HCT116 (cell line): ENCODE measurements around the gene FADD. TPM values are rescaled to one million over a fixed set of nuclear protein-coding genes. Genes with fewer than 3 reads are reported as not detected.

ENCODE experiments used
- ATAC-seq: fragments of 200-7000 bp; cut with Tn5 transposase; 2 replicates; pipeline ENCODE4 v1.9.1; 2020; ENCODE audit warnings: mild to moderate bottlenecking, moderate library complexity
- BruUV-seq: library from RNA; stranded (reverse); fragments of 400-500 nt; replicated peaks from 2 replicates; lab custom pipeline; 2021; lab: Mats Ljungman, UMichigan
- CTCF ChIA-PET: fragments of 300-600 bp; sonication (Branson Sonifier 250); formaldehyde crosslinking; loops from one replicate; lab custom pipeline; 2021; ENCODE audit warnings: antibody characterized with exemption; lab: Charles Lee
- POLR2A ChIA-PET: fragments of 300-600, 350-600 bp; sonication (Branson Sonifier 250); formaldehyde crosslinking; loops from one replicate; lab custom pipeline; 2021; ENCODE audit warnings: antibody characterized with exemption; lab: Charles Lee
- RAD21 ChIA-PET, 2 experiments: fragments of 300-600 bp; sonication (Branson Sonifier 250); formaldehyde crosslinking; loops; one replicate each; lab custom pipeline; 2023; ENCODE audit warnings: low total read pairs in 2 of 2; ENCODE audit not compliant: uncharacterized antibody in 2 of 2, unreplicated experiment in 2 of 2, low non-redundant PET in 1 of 2; lab: Charles Lee
- DNase-seq: peaks from one replicate; pipeline ENCODE4 v3.0.0-alpha.2; 2010; ENCODE audit warnings: low read depth, low spot score
- H2AFZ ChIP-seq: fragments of 200-600 bp; shearing (Covaris generic), sonication (generic); 2 replicates; pipeline ENCODE4 v1.6.1; 2017; ENCODE audit warnings: low read depth, mixed run types, mixed read lengths, antibody characterized with exemption, low read length; ENCODE audit not compliant: poor library complexity, severe bottlenecking
- H3K27ac ChIP-seq: 2 replicates; pipeline ENCODE4 v1.5.1; 2012; ENCODE audit warnings: low read depth, low read length
- H3K27me3 ChIP-seq: fragments of 200-600 bp; sonication (generic); 2 replicates; pipeline ENCODE4 v1.6.1; 2016; ENCODE audit warnings: mixed run types, low read length, mixed read lengths; ENCODE audit not compliant: insufficient read depth
- H3K36me3 ChIP-seq, 2 experiments: fragments of 200-500 bp in 1 of 2; fragments of 200-600 bp in 1 of 2; sonication (Bioruptor generic) in 1 of 2; sonication (generic) in 1 of 2; 2 replicates each; pipeline versions ENCODE4 v1.5.1 to v1.6.1; 2014 to 2016; ENCODE audit warnings: low read length in 2 of 2, inconsistent platforms in 1 of 2, mixed read lengths in 1 of 2, mixed run types in 1 of 2; ENCODE audit not compliant: insufficient read depth in 2 of 2, control insufficient read depth in 1 of 2
- H3K4me1 ChIP-seq, 2 experiments: fragments of 200-600 bp in 1 of 2; sonication (generic) in 1 of 2; 2 replicates each; pipeline versions ENCODE4 v1.5.1 to v1.6.1; 2012 to 2017; ENCODE audit warnings: low read length in 2 of 2, inconsistent platforms in 1 of 2, mild to moderate bottlenecking in 1 of 2, mixed read lengths in 1 of 2, mixed run types in 1 of 2, moderate library complexity in 1 of 2; ENCODE audit not compliant: insufficient read depth in 2 of 2, control insufficient read depth in 1 of 2
- H3K4me2 ChIP-seq: fragments of 200-600 bp; sonication (generic); 2 replicates; pipeline ENCODE4 v1.6.1; 2017; ENCODE audit warnings: mixed run types, low read length, mixed read lengths
- H3K4me3 ChIP-seq, 2 experiments: fragments of 200-600 bp in 1 of 2; sonication (generic) in 1 of 2; replicated peaks in 1 of 2; 2 replicates each; pipeline ENCODE4 v1.5.1; 2011 to 2016; ENCODE audit warnings: low read length in 2 of 2, control low read depth in 1 of 2, low read depth in 1 of 2, mild to moderate bottlenecking in 1 of 2, mixed read lengths in 1 of 2, mixed run types in 1 of 2
- H3K79me2 ChIP-seq: fragments of 200-600 bp; sonication (generic); 2 replicates; pipeline ENCODE4 v1.6.1; 2017; ENCODE audit warnings: mild to moderate bottlenecking, mixed run types, low read length, moderate library complexity, mixed read lengths; ENCODE audit not compliant: insufficient read depth
- H3K9ac ChIP-seq: fragments of 200-600 bp; sonication (generic); 2 replicates; pipeline ENCODE4 v1.6.1; 2016; ENCODE audit warnings: low read length, mixed read lengths
- H3K9me2 ChIP-seq: fragments of 200-600 bp; sonication (generic), shearing (Covaris generic); 2 replicates; pipeline ENCODE4 v1.6.1; 2017; ENCODE audit warnings: mixed run types, mild to moderate bottlenecking, moderate library complexity; ENCODE audit not compliant: insufficient read depth
- H3K9me3 ChIP-seq, 2 experiments: fragments of 200-500 bp in 1 of 2; fragments of 200-600 bp in 1 of 2; sonication (Bioruptor generic) in 1 of 2; sonication (generic) in 1 of 2; 2 replicates each; pipeline ENCODE4 v1.6.1; 2014 to 2017; ENCODE audit warnings: low read length in 2 of 2, mixed read lengths in 2 of 2, inconsistent platforms in 1 of 2, low read depth in 1 of 2, mild to moderate bottlenecking in 1 of 2, mixed run types in 1 of 2, moderate library complexity in 1 of 2; ENCODE audit not compliant: control insufficient read depth in 1 of 2, insufficient read depth in 1 of 2
- H4K20me1 ChIP-seq: fragments of 200-600 bp; sonication (generic), shearing (Covaris generic); 2 replicates; pipeline ENCODE4 v1.6.1; 2017; ENCODE audit warnings: mixed run types, mild to moderate bottlenecking, moderate library complexity; ENCODE audit not compliant: insufficient read depth
- ATF3 ChIP-seq: IDR thresholded peaks from 2 replicates; pipeline ENCODE4 v1.6.1; 2012
- CBX3 ChIP-seq: IDR thresholded peaks from 2 replicates; pipeline ENCODE4 v1.6.1; 2012; ENCODE audit warnings: low read depth
- CTCF ChIP-seq, 3 experiments: fragments of 200-600 bp in 1 of 3; sonication (generic) in 1 of 3; IDR thresholded peaks in 2 of 3; conservative IDR thresholded peaks in 1 of 3; 2 replicates each; pipeline ENCODE4 v1.5.1; 2012 to 2017; ENCODE audit warnings: low read depth in 2 of 3, low read length in 2 of 3, antibody characterized with exemption in 1 of 3, borderline replicate concordance in 1 of 3, control low read depth in 1 of 3, mild to moderate bottlenecking in 1 of 3, mixed read lengths in 1 of 3, mixed run types in 1 of 3, moderate library complexity in 1 of 3; ENCODE audit not compliant: insufficient read depth in 1 of 3
- EGR1 ChIP-seq: IDR thresholded peaks from 2 replicates; pipeline ENCODE4 v1.6.1; 2012; ENCODE audit warnings: low read depth
- JUND ChIP-seq: IDR thresholded peaks from 2 replicates; pipeline ENCODE4 v1.6.1; 2012
- MAX ChIP-seq: IDR thresholded peaks from 2 replicates; pipeline ENCODE4 v1.6.1; 2012
- POLR2AphosphoS5 ChIP-seq: IDR thresholded peaks from 2 replicates; pipeline ENCODE4 v1.6.1; 2011; ENCODE audit warnings: mild to moderate bottlenecking, low read depth, low read length, moderate library complexity
- RAD21 ChIP-seq: IDR thresholded peaks from 2 replicates; pipeline ENCODE4 v1.6.1; 2012; ENCODE audit warnings: low read depth, mild to moderate bottlenecking
- REST ChIP-seq: IDR thresholded peaks from 2 replicates; pipeline ENCODE4 v1.6.1; 2012; ENCODE audit warnings: low read depth
- SIN3A ChIP-seq: IDR thresholded peaks from 2 replicates; pipeline ENCODE4 v1.6.1; 2012; ENCODE audit warnings: low read depth
- YY1 ChIP-seq: IDR thresholded peaks from 2 replicates; pipeline ENCODE4 v1.6.1; 2011; ENCODE audit warnings: low read length, low read depth, moderate library complexity, mild to moderate bottlenecking; ENCODE audit not compliant: insufficient replicate concordance; ENCODE audit errors: extremely low read depth
- ZNF274 ChIP-seq: fragments of 200-500 bp; sonication (Bioruptor generic); IDR thresholded peaks from 2 replicates; pipeline ENCODE4 v1.6.1; 2014; ENCODE audit warnings: mild to moderate bottlenecking, low read depth, low read length, inconsistent platforms
- intact Hi-C: fragments of 100-400 bp; cut with micrococcal nuclease; formaldehyde crosslinking; loops from 2 replicates; pipeline ENCODE4 v1.10.0; 2022
- total RNA-seq: library from RNA; stranded (reverse); gene quantifications from one replicate; pipeline ENCODE4 v1.2.1, GENCODE V29; 2021; ENCODE audit not compliant: unreplicated experiment

FADD gene
- total RNA-seq, 1 experiment from 2014 or later, result 26.7 TPM

GRCh38 chr11:70226183-70226582 lies 23.1 kb downstream of the FADD start:
- H3K27me3 ChIP-seq, result no peaks in the 10 kb centered on the region; the same call in 1 of the 2 replicates
- POLR2A ChIA-PET, result no interaction called here
- no TSS peak for BruUV-seq
- H3K9me3 ChIP-seq, result no peaks in the 10 kb centered on the region
- CTCF ChIA-PET, result interaction anchor here (0.6 kb wide), 1 partner anchor 23 kb away, joined by 3 read pairs; no protein-coding TSS in a partner anchor
- H2AFZ ChIP-seq, result no peak overlapping the region
- TF ChIP-seq SIN3A (no peak), YY1 (no peak), ZNF274 (no peak), RAD21 (no peak), ATF3 (no peak), REST (no peak), CBX3 (no peak), POLR2AphosphoS5 (no peak), MAX (no peak), CTCF (IDR thresholded peaks at IDR 0.05 in 2 of 3, conservative IDR thresholded peaks at IDR 0.05 in 1 of 3; ENCODE audit: borderline replicate concordance in 1 of 3, insufficient read depth in 1 of 3, low read depth in 2 of 3, low read length in 2 of 3) (no peak), JUND (no peak), EGR1 (no peak)
- no peaks in the 10 kb centered on the region for H4K20me1 ChIP-seq
- no peak overlapping the region for H3K4me2 ChIP-seq
- no peak overlapping the region for H3K4me3 ChIP-seq
- ATAC-seq, result no peak
- H3K36me3 ChIP-seq, result no peaks in the 10 kb centered on the region
- H3K79me2 ChIP-seq, result no peaks in the 10 kb centered on the region
- no peak overlapping the region for H3K9ac ChIP-seq
- no peak for DNase-seq
- intact Hi-C loops, result no loop called here
- H3K9me2 ChIP-seq, result no peaks in the 10 kb centered on the region
- H3K4me1 ChIP-seq, result peaks cover 0 to 8% of the 10 kb centered on the region in 2 experiments; a peak in 1 of 4 replicates
- RAD21 ChIA-PET, result no interaction called here
- no peak overlapping the region for H3K27ac ChIP-seq
